A549 treated with GW870086 at 1 μM for 4 hours (cell line): ENCODE data around the gene HMSD. TPM values are rescaled to one million over a fixed set of nuclear protein-coding genes. Genes with fewer than 3 reads are reported as not detected.

ENCODE experiments used
- total RNA-seq: library from RNA; stranded (reverse); fragments of 200-300 nt; extraction: Qiagen RNA extraction; gene quantifications from 5 replicates; pipeline ENCODE4 v1.2.3, GENCODE V29; 2022; ENCODE audit warnings: low read depth

Gene HMSD
- 0.71 TPM in 1 of 5 replicates, not detected in the others for total RNA-seq

GRCh38 chr18:63949068-63949737 lies at the start of gene HMSD:
Gene HMSD (plus strand): TSS chr18:63949301. CDS start chr18:63953456, 4,155 bp downstream.

GRCh38 chr18:63907664-63908063 lies 41.4 kb upstream of the HMSD start, which contains the start of gene SERPINB10:
Gene SERPINB10 (plus strand): TSS chr18:63907958. CDS start chr18:63915511, 7,553 bp downstream.

GRCh38 chr18:63969942-63970808 lies 21.1 kb downstream of the HMSD start, which contains the start of gene SERPINB8:
Gene SERPINB8 (plus strand): TSS chr18:63970081. CDS start chr18:63978309, 8,228 bp downstream.

Other genes starting within 250 kb of the HMSD start
- 0.13 to 0.17 TPM (median 0.15 TPM) in 3 of 5 replicates, not detected in the others for gene SERPINB11, start 246.3 kb upstream of the HMSD start, total RNA-seq
- 1.4 to 2.8 TPM (median 2.0 TPM) in 5 replicates for gene SERPINB7, start 173.9 kb upstream of the HMSD start, total RNA-seq
- 0.07 TPM in 1 of 5 replicates, not detected in the others for gene SERPINB2, start 61.6 kb upstream of the HMSD start, total RNA-seq
- not detected in 5 replicates for gene SERPINB10, start 41.3 kb upstream of the HMSD start, total RNA-seq
- 7.8 to 12.2 TPM (median 8.8 TPM) in 5 replicates for gene SERPINB8, start 20.8 kb downstream of the HMSD start, total RNA-seq
- gene LINC00305, start 199.8 kb downstream of the HMSD start, total RNA-seq: not detected in 5 replicates